Keratinocyte (primary cell): Measurements from ENCODE around the gene TLX2.
A peak's percentile ranks its signal among the peaks of the same experiment; 100 is the strongest.

Source experiments
- CTCF ChIP-seq, 3 experiments: IDR thresholded peaks in 1 of 3; conservative IDR thresholded peaks in 1 of 3; optimal IDR thresholded peaks in 1 of 3; 2 replicates in 2 of 3; 3 replicates in 1 of 3; pipeline versions ENCODE3 to v1.5.1; 2011; ENCODE audit warnings: low read length in 3 of 3, mild to moderate bottlenecking in 3 of 3, moderate library complexity in 2 of 3, control low read depth in 1 of 3, inconsistent platforms in 1 of 3; ENCODE audit not compliant: insufficient read depth in 2 of 3; ENCODE audit errors: extremely low read depth in 1 of 3
- EZH2 ChIP-seq: IDR thresholded peaks from one replicate; pipeline ENCODE4 v1.6.1; 2012; ENCODE audit warnings: inconsistent platforms, mild to moderate bottlenecking, low read length, moderate library complexity

GRCh38 chr2:74482801-74483674 lies 31.2 kb upstream of the TLX2 start, which contains the start of the genes CCDC142 and TTC31:
- peak; percentile 89 to 92 (median 92) for TF ChIP-seq CTCF (optimal IDR thresholded peaks at IDR 0.05 in 1 of 3, IDR thresholded peaks at IDR 0.05 in 1 of 3, conservative IDR thresholded peaks at IDR 0.05 in 1 of 3; ENCODE audit: extremely low read depth in 1 of 3, insufficient read depth in 2 of 3, low read length in 3 of 3)
- TF ChIP-seq EZH2, result no peak
